Heart left ventricle (tissue), 16 donors: ENCODE measurements around the gene RSPO4. TPM values are rescaled to one million over a fixed set of nuclear protein-coding genes. Genes with fewer than 3 reads are reported as not detected.

Source experiments
- ATAC-seq, 4 donors: fragments of 200-7000 bp; cut with Tn5 transposase; one replicate each; pipeline ENCODE4 v1.9.1; 2020 to 2022; ENCODE audit warnings: moderate library complexity in 4 of 4, mild to moderate bottlenecking in 3 of 4, moderate number of reproducible peaks in 1 of 4
- DNase-seq, 5 donors: peaks; one replicate each; pipeline ENCODE4 v3.0.0-alpha.2; 2020
- H3K27ac ChIP-seq, 12 donors: fragments of 200-600 bp; sonication (generic) in 4 of 12; one replicate each; pipeline versions ENCODE4 v1.5.0 to v1.8.0; 2016 to 2022; ENCODE audit warnings: mild to moderate bottlenecking in 2 of 12
- H3K27me3 ChIP-seq, 9 donors: fragments of 200-600 bp; sonication (generic) in 2 of 9; one replicate each; pipeline versions ENCODE4 v1.5.1 to v1.8.0; 2016 to 2022; ENCODE audit warnings: mild to moderate bottlenecking in 3 of 9
- H3K36me3 ChIP-seq, 9 donors: fragments of 200-600 bp; sonication (generic) in 2 of 9; one replicate each; pipeline versions ENCODE4 v1.5.0 to v1.8.0; 2018 to 2022; ENCODE audit warnings: mild to moderate bottlenecking in 2 of 9
- H3K4me1 ChIP-seq, 12 donors: fragments of 200-600 bp; sonication (generic) in 4 of 12; one replicate each; pipeline versions ENCODE4 v1.5.0 to v1.8.0; 2016 to 2022; ENCODE audit warnings: mild to moderate bottlenecking in 3 of 12
- H3K4me3 ChIP-seq, 12 donors: fragments of 200-600 bp; sonication (generic) in 4 of 12; one replicate each; pipeline versions ENCODE4 v1.5.0 to v1.8.0; 2017 to 2022; ENCODE audit warnings: mild to moderate bottlenecking in 9 of 12, moderate library complexity in 4 of 12
- H3K9me3 ChIP-seq, 12 donors: fragments of 200-600 bp; sonication (generic) in 4 of 12; one replicate each; pipeline versions ENCODE4 v1.5.0 to v1.8.0; 2016 to 2022; ENCODE audit warnings: mild to moderate bottlenecking in 1 of 12
- POLR2A ChIP-seq, 2 donors: fragments of 450-650 bp; IDR thresholded peaks; one replicate each; pipeline ENCODE4 v1.6.1; 2017; ENCODE audit warnings: antibody characterized with exemption in 2 of 2, mild to moderate bottlenecking in 2 of 2, moderate library complexity in 2 of 2
- WGBS, 4 donors: extraction: QIAGEN DNeasy Blood & Tissue Kit in 2 of 4; methylation state at CpG; one replicate each; pipeline versions ENCODE4 v1.1.5 to v1.1.7; 2013 to 2018; 5-methylcytosine and 5-hydroxymethylcytosine counted together
- intact Hi-C, 10 donors: fragments of 100-400 bp; cut with DNase I; formaldehyde crosslinking; loops; one replicate each; pipeline versions ENCODE4 v1.11.1 to v1.14.2; 2022
- polyA plus RNA-seq, 2 donors: library from polyadenylated mRNA; stranded (reverse); fragments of 200-250 nt; gene quantifications; one replicate each; pipeline ENCODE4 v1.2.3, GENCODE V29; 2013
- total RNA-seq, 9 donors: library from RNA; depleted of rRNA in 2 of 9; stranded (reverse); fragments of >200 nt in 2 of 9; fragmentation: NEBNext Ultra II Directional in 3 of 9; extraction: Animal tissue kit (Norgen Biotek cat#: 25700) in 3 of 9; gene quantifications; one replicate each; pipeline versions ENCODE4 v1.1.0 to v1.2.4, GENCODE V29; 2016 to 2023
- TF ChIP-seq, protein P1 (sequence below), 12 donors: fragments of 200-600 bp; sonication (generic) in 4 of 12; IDR thresholded peaks; one replicate each; pipeline versions ENCODE4 v1.5.0 to v1.8.0; 2018 to 2022; ENCODE audit warnings: antibody characterized with exemption in 12 of 12, mild to moderate bottlenecking in 5 of 12
- donor health status: ischemic (EF 13 %, LVEDD 7.1; RV severe dilation, severe dysfunction).
- donor health status: healthy with polysubstance abuse.
- donor health status: DM: no; HTN: yes; CAD: no.
- donor health status: DM: no; HTN: no; CAD: no.
- donor health status: ischemic (EF 25% LVEDD 6.9; RV normal size, moderate dysfunction).
- donor health status: ischemic (EF 25% LVEDD 5.7; RV mildly dilated, moderate dysfunction).
- donor health status: healthy.
- donor health status: DM: yes; HTN: yes; CAD: no.
- donor health status: ischemic (EF 35%, LVEDD 5.7; RV mildly dilated, moderate dysfunction).
- donor health status: nonischemic (EF 11% LVEDD 7.7; RV severe dilation, severe dysfunction).
- donor health status: DM: yes; HTN: yes; CAD: no.
- donor health status: PGD.
- donor health status: ischemic (EF 29% LVEDD 5.4; RV normal size, mild dysfunction).
- donor health status: nonischemic (EF 23%, LVEDD 6.1; RV moderate dilation, normal function).

RSPO4 gene
- total and polyA plus RNA-seq, 11 donors = 0.04 to 0.27 (median 0.25) TPM; not detected in 8

DNA sequence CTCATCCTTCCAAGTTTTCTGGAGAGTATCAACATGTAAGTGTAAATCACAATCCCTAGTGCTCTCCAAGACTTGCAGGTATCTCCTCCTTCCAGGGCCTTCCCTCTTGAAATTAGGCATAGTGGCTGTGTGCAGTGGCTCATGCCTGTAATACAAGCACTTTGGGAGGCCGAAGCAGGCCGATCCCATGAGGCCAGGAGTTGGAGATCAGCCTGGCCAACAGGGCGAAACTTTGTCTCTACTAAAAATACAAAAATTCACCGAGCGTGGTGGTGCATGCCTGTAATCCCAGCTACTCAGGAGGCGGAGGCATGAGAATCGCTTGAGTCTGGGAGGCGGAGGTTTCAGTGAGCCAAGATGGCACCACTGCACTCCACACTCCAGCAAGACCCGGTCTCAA, 76.6 kb downstream of the RSPO4 start:
- no peaks in the 10 kb centered on the region for H3K36me3 ChIP-seq
- H3K4me3 ChIP-seq = no peak overlapping the region
- no peak for ATAC-seq
- no peak overlapping the region for H3K27ac ChIP-seq
- DNase-seq = no peak
- intact Hi-C loops = no loop called here
- 87 to 92% (median 89%) methylated on average over 9 of the region's 9 CpGs for WGBS, 4 donors
- TF ChIP-seq POLR2A (IDR thresholded peaks at IDR 0.05) = no peak
- TF ChIP-seq, protein P1, sequence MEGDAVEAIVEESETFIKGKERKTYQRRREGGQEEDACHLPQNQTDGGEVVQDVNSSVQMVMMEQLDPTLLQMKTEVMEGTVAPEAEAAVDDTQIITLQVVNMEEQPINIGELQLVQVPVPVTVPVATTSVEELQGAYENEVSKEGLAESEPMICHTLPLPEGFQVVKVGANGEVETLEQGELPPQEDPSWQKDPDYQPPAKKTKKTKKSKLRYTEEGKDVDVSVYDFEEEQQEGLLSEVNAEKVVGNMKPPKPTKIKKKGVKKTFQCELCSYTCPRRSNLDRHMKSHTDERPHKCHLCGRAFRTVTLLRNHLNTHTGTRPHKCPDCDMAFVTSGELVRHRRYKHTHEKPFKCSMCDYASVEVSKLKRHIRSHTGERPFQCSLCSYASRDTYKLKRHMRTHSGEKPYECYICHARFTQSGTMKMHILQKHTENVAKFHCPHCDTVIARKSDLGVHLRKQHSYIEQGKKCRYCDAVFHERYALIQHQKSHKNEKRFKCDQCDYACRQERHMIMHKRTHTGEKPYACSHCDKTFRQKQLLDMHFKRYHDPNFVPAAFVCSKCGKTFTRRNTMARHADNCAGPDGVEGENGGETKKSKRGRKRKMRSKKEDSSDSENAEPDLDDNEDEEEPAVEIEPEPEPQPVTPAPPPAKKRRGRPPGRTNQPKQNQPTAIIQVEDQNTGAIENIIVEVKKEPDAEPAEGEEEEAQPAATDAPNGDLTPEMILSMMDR (IDR thresholded peaks at IDR 0.05) = no peak
- peaks cover 0 to 5% (median 0%) of the 10 kb centered on the region in 12 donors for H3K4me1 ChIP-seq
- H3K27me3 ChIP-seq = peaks cover 0 to 13% (median 0%) of the 10 kb centered on the region in 9 donors
- H3K9me3 ChIP-seq = peaks cover 0 to 3% (median 0%) of the 10 kb centered on the region in 12 donors

DNA sequence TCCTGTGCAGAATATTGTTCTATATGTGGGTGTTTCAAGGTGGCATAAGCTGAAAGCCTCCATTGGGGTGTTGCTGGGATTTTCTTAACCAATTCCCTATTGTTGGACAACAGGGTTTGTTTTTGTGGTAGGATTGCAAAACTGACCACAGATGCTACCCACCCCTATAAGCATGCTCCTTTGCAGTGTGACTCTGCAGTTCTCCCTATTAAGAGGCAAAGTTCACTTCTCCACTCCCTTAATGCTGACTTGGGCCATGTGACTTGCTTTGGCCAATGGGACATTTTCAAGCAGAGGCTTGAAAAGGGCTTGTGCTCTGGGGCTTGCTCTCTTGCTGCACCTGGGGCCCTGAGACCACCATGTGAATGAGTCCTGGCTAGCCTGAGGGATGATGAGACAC, 77.5 kb downstream of the RSPO4 start:
- intact Hi-C loops = no loop called here
- ATAC-seq = no peak

DNA sequence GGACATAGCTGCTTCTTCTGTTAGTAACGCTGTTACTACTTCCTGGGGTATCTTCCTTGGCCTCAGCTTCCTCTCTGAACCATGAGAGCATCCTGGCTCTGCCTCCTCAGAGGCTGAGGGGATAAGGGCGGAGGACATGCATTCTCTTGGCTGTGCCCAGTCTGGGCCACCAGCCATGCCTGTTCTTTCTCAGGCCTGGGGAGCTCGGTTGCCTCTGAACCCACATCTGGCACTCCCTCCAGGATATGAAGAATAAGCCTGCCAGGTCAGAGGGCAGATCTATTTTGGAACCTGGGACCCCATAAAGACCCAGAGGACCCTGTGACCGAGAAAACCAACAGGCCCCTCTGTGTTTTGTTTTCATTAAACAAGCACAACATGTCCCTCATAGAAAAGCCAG, 79.3 kb downstream of the RSPO4 start:
- WGBS, 4 donors = 51 to 59% (median 54%) methylated on average over 3 to 4 of the region's 4 CpGs
- Histone ChIP-seq H3K9me3 (no peaks in the 10 kb centered on the region), H3K4me1 (peaks cover 0 to 5% (median 0%) of the 10 kb centered on the region in 12 donors), H3K27ac (no peak overlapping the region), H3K4me3 (no peak overlapping the region), H3K27me3 (peaks cover 0 to 13% (median 0%) of the 10 kb centered on the region in 9 donors), H3K36me3 (no peaks in the 10 kb centered on the region)
- DNase-seq (no peak), ATAC-seq (no peak)
- intact Hi-C loops = no loop called here
- TF ChIP-seq, protein P1 (IDR thresholded peaks at IDR 0.05) = no peak
- no peak for TF ChIP-seq POLR2A (IDR thresholded peaks at IDR 0.05)

More for the DNA sequence above, 77.5 kb downstream of the RSPO4 start:
- DNase-seq = no peak
- H3K36me3 ChIP-seq = no peaks in the 10 kb centered on the region
- H3K27me3 ChIP-seq = peaks cover 0 to 13% (median 0%) of the 10 kb centered on the region in 9 donors
- no peak overlapping the region for H3K4me3 ChIP-seq
- H3K27ac ChIP-seq = no peak overlapping the region
- H3K4me1 ChIP-seq = peaks cover 0 to 5% (median 0%) of the 10 kb centered on the region in 12 donors
- no peaks in the 10 kb centered on the region for H3K9me3 ChIP-seq
- TF ChIP-seq, protein P1 (IDR thresholded peaks at IDR 0.05) = no peak
- TF ChIP-seq POLR2A (IDR thresholded peaks at IDR 0.05) = no peak

DNA sequence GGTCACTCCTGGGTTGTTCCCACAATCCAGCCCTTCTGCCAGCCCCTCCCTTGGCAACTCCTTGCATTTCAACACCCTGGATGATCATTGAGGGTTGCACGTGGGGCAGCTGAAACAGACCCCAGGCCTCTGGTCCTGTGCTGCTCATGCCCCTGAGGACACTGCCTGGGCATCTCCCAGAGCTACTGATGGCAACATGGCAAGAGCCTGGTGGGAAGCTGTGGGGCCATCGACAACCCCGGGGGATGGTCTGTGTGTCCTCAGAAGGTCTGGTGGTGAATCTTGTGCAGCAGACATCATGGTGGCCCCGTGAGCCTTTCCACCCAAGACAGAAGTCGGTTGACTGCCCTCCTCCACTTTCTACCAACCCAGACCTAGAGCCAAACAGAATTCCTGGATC, 81.0 kb downstream of the RSPO4 start:
- no peak overlapping the region for H3K4me3 ChIP-seq
- H3K36me3 ChIP-seq = no peaks in the 10 kb centered on the region
- WGBS, 4 donors = 89 to 97% (median 90%) methylated on average over 4 to 5 of the region's 5 CpGs
- TF ChIP-seq, protein P1 (IDR thresholded peaks at IDR 0.05) = no peak
- TF ChIP-seq POLR2A (IDR thresholded peaks at IDR 0.05) = no peak
- DNase-seq (no peak), ATAC-seq (no peak)
- peaks cover 0 to 4% (median under 1%) of the 10 kb centered on the region in 12 donors for H3K4me1 ChIP-seq
- H3K27me3 ChIP-seq = peaks cover 0 to 13% (median 0%) of the 10 kb centered on the region in 9 donors
- H3K9me3 ChIP-seq = no peaks in the 10 kb centered on the region
- no peak overlapping the region for H3K27ac ChIP-seq
- intact Hi-C loops = no loop called here
